H1 (cell line): ENCODE measurements around the gene RAP1GDS1.
A peak's percentile ranks its signal among the peaks of the same experiment; 100 is the strongest.

Source experiments
- CTCF ChIP-seq, 3 experiments: IDR thresholded peaks; 1 replicate in 2 of 3; 2 replicates in 1 of 3; pipeline versions ENCODE4 v1.5.1 to v1.6.1; 2011; ENCODE audit warnings: low read length in 3 of 3, mild to moderate bottlenecking in 3 of 3, inconsistent platforms in 2 of 3, low read depth in 1 of 3, moderate library complexity in 1 of 3; ENCODE audit not compliant: insufficient read depth in 1 of 3; ENCODE audit errors: control extremely low read depth in 1 of 3
- EZH2 ChIP-seq: fragments of 200-600 bp; sonication (generic); IDR thresholded peaks from 2 replicates; pipeline ENCODE4 v1.7.1; 2012; ENCODE audit warnings: low read depth, mild to moderate bottlenecking, moderate library complexity, low read length, inconsistent platforms; ENCODE audit not compliant: severe bottlenecking
- JUND ChIP-seq: IDR thresholded peaks from 2 replicates; pipeline ENCODE4 v1.6.1; 2011; ENCODE audit warnings: mild to moderate bottlenecking, improper control_type of control experiment, low read length

- TF ChIP-seq EZH2, result no peak
- peak; percentile 60 to 89 (median 80) for TF ChIP-seq CTCF (IDR thresholded peaks at IDR 0.05; ENCODE audit: control extremely low read depth in 1 of 3, insufficient read depth in 1 of 3, low read depth in 1 of 3, low read length in 3 of 3)
- no peak for TF ChIP-seq JUND
These were observed 206.5 kb downstream of the RAP1GDS1 start for GRCh38 chr4:98467627-98468072.
